ENCODE data around the gene EWSR1. TPM values are rescaled to one million over a fixed set of nuclear protein-coding genes. Genes with fewer than 3 reads are reported as not detected.

EWSR1 gene
- total and polyA plus RNA-seq, 2 donors (not counting 1 experiment from before 2014, with no cell fraction given) = 281 to 295 TPM

GRCh38 chr22:29243874-29244446, 24.1 kb upstream of the EWSR1 start:
- Histone ChIP-seq H3K27me3 (replicated peaks in 1 of 4; ENCODE audit: control extremely low read depth in 1 of 4, control insufficient read depth in 3 of 4, insufficient read depth in 4 of 4, low read length in 3 of 4) (peaks cover 0 to 17% (median 3%) of the 10 kb centered on the region in 4 experiments), H3K9ac (ENCODE audit: low read length) (no peak overlapping the region), H2AFZ (ENCODE audit: insufficient read depth, low read depth, low read length, poor library complexity, severe bottlenecking) (no peak overlapping the region), H4K20me1 (ENCODE audit: control insufficient read depth, insufficient read depth, low read length, poor library complexity, severe bottlenecking) (no peaks in the 10 kb centered on the region), H3K4me3 (ENCODE audit: control extremely low read depth in 1 of 5, extremely low read depth in 1 of 5, insufficient read depth in 1 of 5, low read depth in 2 of 5, low read length in 4 of 5) (no peak overlapping the region), H3K4me2 (replicated peaks; ENCODE audit: low read depth, low read length, poor library complexity, severe bottlenecking) (no peak overlapping the region), H3K9me3 (ENCODE audit: control extremely low read depth in 1 of 3, control insufficient read depth in 2 of 3, insufficient read depth in 1 of 3, low read length in 2 of 3) (peaks cover 4 to 31% (median 15%) of the 10 kb centered on the region in 3 donors), H3K4me1 (ENCODE audit: control insufficient read depth in 2 of 2, insufficient read depth in 2 of 2, low read length in 2 of 2) (peaks cover 3 to 4% of the 10 kb centered on the region in 2 donors), H3K79me2 (ENCODE audit: control insufficient read depth, insufficient read depth, low read length) (no peaks in the 10 kb centered on the region), H3K36me3 (replicated peaks in 1 of 2; ENCODE audit: control extremely low read depth in 1 of 2, control insufficient read depth in 1 of 2, extremely low read depth in 1 of 2, insufficient read depth in 2 of 2, low read length in 1 of 2) (no peaks in the 10 kb centered on the region), H3K27ac (ENCODE audit: low read length in 2 of 2) (no peak overlapping the region)
- TF ChIP-seq, protein P1, sequence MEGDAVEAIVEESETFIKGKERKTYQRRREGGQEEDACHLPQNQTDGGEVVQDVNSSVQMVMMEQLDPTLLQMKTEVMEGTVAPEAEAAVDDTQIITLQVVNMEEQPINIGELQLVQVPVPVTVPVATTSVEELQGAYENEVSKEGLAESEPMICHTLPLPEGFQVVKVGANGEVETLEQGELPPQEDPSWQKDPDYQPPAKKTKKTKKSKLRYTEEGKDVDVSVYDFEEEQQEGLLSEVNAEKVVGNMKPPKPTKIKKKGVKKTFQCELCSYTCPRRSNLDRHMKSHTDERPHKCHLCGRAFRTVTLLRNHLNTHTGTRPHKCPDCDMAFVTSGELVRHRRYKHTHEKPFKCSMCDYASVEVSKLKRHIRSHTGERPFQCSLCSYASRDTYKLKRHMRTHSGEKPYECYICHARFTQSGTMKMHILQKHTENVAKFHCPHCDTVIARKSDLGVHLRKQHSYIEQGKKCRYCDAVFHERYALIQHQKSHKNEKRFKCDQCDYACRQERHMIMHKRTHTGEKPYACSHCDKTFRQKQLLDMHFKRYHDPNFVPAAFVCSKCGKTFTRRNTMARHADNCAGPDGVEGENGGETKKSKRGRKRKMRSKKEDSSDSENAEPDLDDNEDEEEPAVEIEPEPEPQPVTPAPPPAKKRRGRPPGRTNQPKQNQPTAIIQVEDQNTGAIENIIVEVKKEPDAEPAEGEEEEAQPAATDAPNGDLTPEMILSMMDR (IDR thresholded peaks at IDR 0.05) = no peak
- ATAC-seq (ENCODE audit: low read depth) = no peak
- WGBS (ENCODE audit: insufficient coverage) = 98% methylated on average over 6 of the region's 11 CpGs
- intact Hi-C loops (cut with micrococcal nuclease) = loop anchor here (10.0 kb wide), 1 partner anchor 129 kb away; no protein-coding TSS in a partner anchor
- DNase-seq = no peak
- Mint-ChIP-seq H3K9me3 (ENCODE audit: insufficient read depth) (peaks cover 12% of the 10 kb centered on the region), H3K4me3 (no peak overlapping the region), H3K4me1 (no peaks in the 10 kb centered on the region), H3K27ac (no peak overlapping the region), H3K27me3 (peaks cover 23% of the 10 kb centered on the region)
- ChIA-PET POLR2A (no interaction called here), CTCF (interaction anchor here (1.3 to 5.0 kb wide), 4 partner anchors 19 to 414 kb away, joined by 3 to 63 read pairs (median 20); no protein-coding TSS in a partner anchor)

- Histone ChIP-seq H3K79me2 (ENCODE audit: control insufficient read depth, insufficient read depth, low read length) (no peaks in the 10 kb centered on the region), H3K4me3 (ENCODE audit: control extremely low read depth in 1 of 5, extremely low read depth in 1 of 5, insufficient read depth in 1 of 5, low read depth in 2 of 5, low read length in 4 of 5) (no peak overlapping the region), H3K27me3 (replicated peaks in 1 of 4; ENCODE audit: control extremely low read depth in 1 of 4, control insufficient read depth in 3 of 4, insufficient read depth in 4 of 4, low read length in 3 of 4) (peaks cover 0 to 17% (median 3%) of the 10 kb centered on the region in 4 experiments), H3K4me2 (replicated peaks; ENCODE audit: low read depth, low read length, poor library complexity, severe bottlenecking) (no peak overlapping the region), H3K9me3 (ENCODE audit: control extremely low read depth in 1 of 3, control insufficient read depth in 2 of 3, insufficient read depth in 1 of 3, low read length in 2 of 3) (peaks cover 3 to 24% (median 11%) of the 10 kb centered on the region in 3 donors), H3K4me1 (ENCODE audit: control insufficient read depth in 2 of 2, insufficient read depth in 2 of 2, low read length in 2 of 2) (peaks cover 3 to 4% of the 10 kb centered on the region in 2 donors), H3K27ac (ENCODE audit: low read length in 2 of 2) (no peak overlapping the region), H2AFZ (ENCODE audit: insufficient read depth, low read depth, low read length, poor library complexity, severe bottlenecking) (no peak overlapping the region), H3K9ac (ENCODE audit: low read length) (no peak overlapping the region), H4K20me1 (ENCODE audit: control insufficient read depth, insufficient read depth, low read length, poor library complexity, severe bottlenecking) (no peaks in the 10 kb centered on the region), H3K36me3 (replicated peaks in 1 of 2; ENCODE audit: control extremely low read depth in 1 of 2, control insufficient read depth in 1 of 2, extremely low read depth in 1 of 2, insufficient read depth in 2 of 2, low read length in 1 of 2) (no peaks in the 10 kb centered on the region)
- TF ChIP-seq, protein P1 (IDR thresholded peaks at IDR 0.05) = no peak
- no peaks in the 10 kb centered on the region for H3K4me1 Mint-ChIP-seq
- DNase-seq (no peak), ATAC-seq (ENCODE audit: low read depth) (no peak)
- ChIA-PET POLR2A (no interaction called here), CTCF (interaction anchor here (0.6 to 5.0 kb wide), 37 partner anchors 9 to 644 kb away, joined by 3 to 63 read pairs (median 4); partner anchors contain the start of genes EMID1 and EWSR1)
- peaks cover 11% of the 10 kb centered on the region for H3K9me3 Mint-ChIP-seq (ENCODE audit: insufficient read depth)
- intact Hi-C loops (cut with micrococcal nuclease) = loop anchor here (10.0 kb wide), 1 partner anchor 130 kb away; no protein-coding TSS in a partner anchor
- no peak overlapping the region for H3K27ac Mint-ChIP-seq
- H3K27me3 Mint-ChIP-seq = peaks cover 21% of the 10 kb centered on the region
- 90% methylated on average over 5 of the region's 7 CpGs for WGBS (ENCODE audit: insufficient coverage)
- H3K4me3 Mint-ChIP-seq = no peak overlapping the region
Observed at GRCh38 chr22:29244785-29245625, 23.1 kb upstream of the EWSR1 start.

Data from B cell (primary cell).